ENCODE data around the gene FAM43B.
A peak's percentile ranks its signal among the peaks of the same experiment; 100 is the strongest.

The FAM43B gene

GRCh38 chr1:20552728-20553445, 514 bp downstream of the FAM43B start:
- DNase-seq: no peak

- DNase-seq: no peak
Observed at GRCh38 chr1:20555025-20555757, 2.8 kb downstream of the FAM43B start.

- no peak for DNase-seq
Observed at GRCh38 chr1:20555758-20556120, 3.4 kb downstream of the FAM43B start.

- no peak for DNase-seq
Observed at GRCh38 chr1:20558191-20558590, 5.8 kb downstream of the FAM43B start.

- no peak for DNase-seq
Observed at GRCh38 chr1:20560966-20561365, 8.6 kb downstream of the FAM43B start.

GRCh38 chr1:20565234-20565633, 12.9 kb downstream of the FAM43B start:
- no peak for DNase-seq

- DNase-seq: no peak
Observed at GRCh38 chr1:20569523-20570098, 17.2 kb downstream of the FAM43B start.

- DNase-seq: no peak
Observed at GRCh38 chr1:20571427-20571826, 19.1 kb downstream of the FAM43B start.

GRCh38 chr1:20573987-20574386, 21.6 kb downstream of the FAM43B start:
- DNase-seq: no peak

- peak; percentile 70 for DNase-seq
Observed at GRCh38 chr1:20574686-20575540, 22.5 kb downstream of the FAM43B start.

GRCh38 chr1:20575541-20576336, 23.4 kb downstream of the FAM43B start:
- peak; percentile 18 for DNase-seq

GRCh38 chr1:20578062-20578461, 25.7 kb downstream of the FAM43B start:
- DNase-seq: no peak

GRCh38 chr1:20578721-20579395, 26.5 kb downstream of the FAM43B start:
- DNase-seq: peak; percentile 64

- DNase-seq: peak; percentile 41
Observed at GRCh38 chr1:20584890-20585289, 32.5 kb downstream of the FAM43B start.

GRCh38 chr1:20586953-20587660, 34.7 kb downstream of the FAM43B start:
- DNase-seq: no peak

GRCh38 chr1:20587661-20588053, 35.3 kb downstream of the FAM43B start:
- no peak for DNase-seq

GRCh38 chr1:20588634-20589225, 36.4 kb downstream of the FAM43B start, which contains the start of gene CDA:
CDA (plus strand) TSS chr1:20589097; CDS start chr1:20589130, 33 bp downstream.
- DNase-seq: no peak

- DNase-seq: peak; percentile 88
Observed at GRCh38 chr1:20589331-20590278, 37.2 kb downstream of the FAM43B start.

GRCh38 chr1:20590306-20590777, 38.0 kb downstream of the FAM43B start:
- DNase-seq: peak; percentile 43
